Sigmoid colon (tissue), 7 donors: Measurements from ENCODE around the gene SULF2. TPM values are rescaled to one million over a fixed set of nuclear protein-coding genes. Genes with fewer than 3 reads are reported as not detected.

ENCODE experiments used
- DNase-seq: peaks from one replicate; pipeline ENCODE4 v3.0.0-alpha.2; 2019
- H3K27ac ChIP-seq, 4 donors: fragments of 200-600 bp; sonication (generic); one replicate each; pipeline ENCODE4 v1.5.1; 2016 to 2019; ENCODE audit warnings: mild to moderate bottlenecking in 1 of 4
- H3K27me3 ChIP-seq, 3 donors: fragments of 200-600 bp; sonication (generic); one replicate each; pipeline ENCODE4 v1.5.1; 2019; ENCODE audit warnings: mild to moderate bottlenecking in 1 of 3
- H3K36me3 ChIP-seq, 4 donors: fragments of 200-600 bp; sonication (generic); one replicate each; pipeline ENCODE4 v1.5.1; 2016 to 2019
- H3K4me1 ChIP-seq, 4 donors: fragments of 200-600 bp; sonication (generic); one replicate each; pipeline ENCODE4 v1.5.1; 2017 to 2019
- H3K4me3 ChIP-seq, 4 donors: fragments of 200-600 bp; sonication (generic); one replicate each; pipeline ENCODE4 v1.5.1; 2017 to 2019; ENCODE audit warnings: mild to moderate bottlenecking in 2 of 4, moderate library complexity in 1 of 4
- H3K9me3 ChIP-seq, 4 donors: fragments of 200-600 bp in 3 of 4; sonication (generic) in 3 of 4; one replicate each; pipeline versions ENCODE4 v1.5.1 to v1.6.1; 2013 to 2019
- EP300 ChIP-seq, 4 donors: sonication (generic); formaldehyde crosslinking; IDR thresholded peaks; one replicate each; pipeline ENCODE4 v1.6.1; 2017; ENCODE audit warnings: antibody characterized with exemption in 4 of 4
- POLR2A ChIP-seq, 2 donors: fragments of 450-650 bp; IDR thresholded peaks; one replicate each; pipeline ENCODE4 v1.6.1; 2016; ENCODE audit warnings: antibody characterized with exemption in 2 of 2, mild to moderate bottlenecking in 2 of 2, moderate library complexity in 2 of 2
- POLR2AphosphoS5 ChIP-seq, 4 donors: sonication (generic); formaldehyde crosslinking; IDR thresholded peaks; one replicate each; pipeline ENCODE4 v1.6.1; 2017; ENCODE audit warnings: antibody characterized with exemption in 4 of 4
- WGBS, 2 donors: extraction: QIAGEN DNeasy Blood & Tissue Kit; methylation state at CpG; one replicate each; pipeline ENCODE4 v1.1.7; 2013; 5-methylcytosine and 5-hydroxymethylcytosine counted together
- intact Hi-C: fragments of 100-400 bp; cut with DNase I; formaldehyde crosslinking; loops from one replicate; pipeline ENCODE4 v1.15.1; 2023
- polyA plus RNA-seq, 3 donors: library from polyadenylated mRNA; stranded (reverse); fragments of 200-250 nt; gene quantifications; one replicate each; pipeline ENCODE4 v1.2.3, GENCODE V29; 2013
- total RNA-seq, 4 donors: library from RNA; depleted of rRNA; stranded (reverse); fragments of >200 nt; gene quantifications; one replicate each; pipeline ENCODE4 v1.1.0, GENCODE V29; 2016
- TF ChIP-seq, protein P1 (sequence below), 4 experiments: fragments of 450-650 bp in 3 of 4; fragments of 200-600 bp in 1 of 4; IDR thresholded peaks; one replicate each; pipeline ENCODE4 v1.5.1; 2016 to 2019; ENCODE audit warnings: antibody characterized with exemption in 4 of 4, mild to moderate bottlenecking in 3 of 4, moderate library complexity in 2 of 4
- donor health status: healthy with polysubstance abuse.
- donor health status: Bipolar disorder and iron deficiency.
- donor health status: healthy.

SULF2 gene
- total and polyA plus RNA-seq, 7 donors, result 14.6 to 70.1 (median 28.2) TPM

DNA sequence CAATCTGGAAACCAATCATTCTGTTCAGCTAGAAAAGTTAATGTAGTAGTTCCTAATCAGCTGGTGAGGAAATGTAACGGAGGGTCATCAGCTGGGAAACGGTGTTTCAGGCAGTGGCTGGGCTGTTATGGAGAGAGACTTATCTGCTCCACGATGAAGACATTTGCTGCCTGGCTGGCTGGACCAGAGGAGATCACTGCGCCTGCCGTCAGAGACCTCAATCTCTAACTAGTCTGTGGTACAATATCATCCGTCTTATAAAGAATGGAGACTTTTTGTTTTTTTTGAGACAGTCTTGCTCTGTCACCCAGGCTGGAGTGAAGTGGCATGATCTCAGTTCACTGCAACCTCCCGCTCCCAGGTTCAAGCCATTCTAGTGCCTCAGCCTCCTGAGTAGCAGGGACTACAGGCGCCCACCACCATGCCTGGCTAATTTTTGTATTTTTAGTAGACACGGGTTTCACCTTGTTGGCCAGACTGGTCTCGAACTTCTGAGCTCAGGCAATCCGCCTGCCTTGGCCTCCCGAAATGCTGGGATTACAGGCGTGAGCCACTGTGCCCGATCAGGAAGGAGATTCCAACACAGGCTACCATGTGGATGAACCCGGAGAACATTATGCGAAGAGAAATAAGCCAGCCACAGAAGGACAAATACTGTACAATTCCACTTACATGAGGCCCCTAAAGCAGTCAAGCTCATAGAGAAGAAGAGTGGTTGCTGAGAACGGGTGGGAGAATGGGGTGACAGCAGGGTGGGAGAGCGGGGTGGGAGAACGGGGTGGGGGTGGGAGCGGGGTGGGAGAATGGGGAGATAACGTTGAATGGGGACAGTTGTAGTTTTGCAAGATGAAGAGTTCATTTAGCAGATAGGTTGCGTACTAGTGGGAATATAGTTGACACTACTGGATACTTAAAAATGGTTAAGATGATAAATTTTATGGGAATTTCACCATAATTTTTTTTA, 115.1 kb downstream of the SULF2 start:
- Histone ChIP-seq H3K36me3 (peaks cover 0 to 24% (median 1%) of the 10 kb centered on the region in 4 donors), H3K4me1 (no peaks in the 10 kb centered on the region), H3K27me3 (no peaks in the 10 kb centered on the region), H3K9me3 (no peaks in the 10 kb centered on the region), H3K4me3 (no peak overlapping the region), H3K27ac (no peak overlapping the region)
- no peak for DNase-seq
- 95% methylated on average over 22 of the region's 22 CpGs for WGBS, 2 donors
- TF ChIP-seq EP300 (IDR thresholded peaks at IDR 0.05) (no peak), POLR2AphosphoS5 (IDR thresholded peaks at IDR 0.05) (no peak), POLR2A (IDR thresholded peaks at IDR 0.05) (no peak)
- TF ChIP-seq, protein P1, sequence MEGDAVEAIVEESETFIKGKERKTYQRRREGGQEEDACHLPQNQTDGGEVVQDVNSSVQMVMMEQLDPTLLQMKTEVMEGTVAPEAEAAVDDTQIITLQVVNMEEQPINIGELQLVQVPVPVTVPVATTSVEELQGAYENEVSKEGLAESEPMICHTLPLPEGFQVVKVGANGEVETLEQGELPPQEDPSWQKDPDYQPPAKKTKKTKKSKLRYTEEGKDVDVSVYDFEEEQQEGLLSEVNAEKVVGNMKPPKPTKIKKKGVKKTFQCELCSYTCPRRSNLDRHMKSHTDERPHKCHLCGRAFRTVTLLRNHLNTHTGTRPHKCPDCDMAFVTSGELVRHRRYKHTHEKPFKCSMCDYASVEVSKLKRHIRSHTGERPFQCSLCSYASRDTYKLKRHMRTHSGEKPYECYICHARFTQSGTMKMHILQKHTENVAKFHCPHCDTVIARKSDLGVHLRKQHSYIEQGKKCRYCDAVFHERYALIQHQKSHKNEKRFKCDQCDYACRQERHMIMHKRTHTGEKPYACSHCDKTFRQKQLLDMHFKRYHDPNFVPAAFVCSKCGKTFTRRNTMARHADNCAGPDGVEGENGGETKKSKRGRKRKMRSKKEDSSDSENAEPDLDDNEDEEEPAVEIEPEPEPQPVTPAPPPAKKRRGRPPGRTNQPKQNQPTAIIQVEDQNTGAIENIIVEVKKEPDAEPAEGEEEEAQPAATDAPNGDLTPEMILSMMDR (IDR thresholded peaks at IDR 0.05), result no peak
- intact Hi-C loops, result no loop called here

DNA sequence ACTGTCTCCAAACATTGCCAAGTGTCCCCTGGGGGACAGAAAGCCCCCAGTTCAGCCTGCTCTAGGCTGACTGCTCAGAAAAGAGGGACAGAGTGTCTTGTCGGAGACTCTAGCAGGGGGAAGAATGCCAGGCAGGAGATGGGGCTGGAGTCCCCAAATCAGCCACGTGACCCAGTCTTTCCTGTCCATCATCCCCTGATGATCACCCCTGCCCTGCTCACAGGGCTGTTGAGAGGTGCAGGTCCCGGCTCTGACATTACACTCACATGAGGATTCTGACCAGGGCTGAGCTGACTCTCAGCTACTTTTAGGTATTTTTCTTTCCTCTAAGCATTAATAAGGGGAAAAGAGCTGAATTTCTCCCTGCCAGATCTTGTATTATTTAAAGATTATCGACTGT, 115.8 kb downstream of the SULF2 start:
- no peaks in the 10 kb centered on the region for H3K9me3 ChIP-seq
- intact Hi-C loops, result no loop called here
- H3K4me3 ChIP-seq, result no peak overlapping the region
- DNase-seq, result no peak
- no peak overlapping the region for H3K27ac ChIP-seq
- H3K36me3 ChIP-seq, result peaks cover 0 to 27% (median 1%) of the 10 kb centered on the region in 4 donors
- TF ChIP-seq POLR2A (IDR thresholded peaks at IDR 0.05), result no peak
- TF ChIP-seq EP300 (IDR thresholded peaks at IDR 0.05), result no peak
- TF ChIP-seq, protein P1 (IDR thresholded peaks at IDR 0.05), result no peak
- TF ChIP-seq POLR2AphosphoS5 (IDR thresholded peaks at IDR 0.05), result no peak
- H3K4me1 ChIP-seq, result no peaks in the 10 kb centered on the region
- H3K27me3 ChIP-seq, result no peaks in the 10 kb centered on the region
- 95 to 96% methylated on average over 4 of the region's 4 CpGs for WGBS, 2 donors

DNA sequence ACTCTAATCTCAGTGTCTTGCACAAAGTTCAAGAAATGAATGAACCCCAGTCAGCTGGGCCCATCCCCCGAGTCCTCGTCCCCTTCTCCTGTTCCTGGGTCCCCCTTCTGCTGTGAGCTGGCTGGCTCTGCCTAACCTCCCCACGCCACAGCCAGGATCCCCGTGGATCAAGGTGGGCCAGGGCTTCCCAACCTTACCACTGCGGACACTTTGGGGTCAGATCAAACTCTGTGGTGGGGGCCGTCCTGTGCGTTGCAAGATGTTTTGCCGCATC, 116.2 kb downstream of the SULF2 start:
- intact Hi-C loops, result no loop called here
- 97 to 98% methylated on average over 8 of the region's 8 CpGs for WGBS, 2 donors
- H3K4me1 ChIP-seq, result peaks cover 0 to 2% (median 2%) of the 10 kb centered on the region in 4 donors
- DNase-seq, result no peak
- H3K36me3 ChIP-seq, result peaks cover 0 to 23% (median under 1%) of the 10 kb centered on the region in 4 donors
- no peak overlapping the region for H3K4me3 ChIP-seq
- TF ChIP-seq POLR2A (IDR thresholded peaks at IDR 0.05) (no peak), EP300 (IDR thresholded peaks at IDR 0.05) (no peak), POLR2AphosphoS5 (IDR thresholded peaks at IDR 0.05) (no peak)
- TF ChIP-seq, protein P1 (IDR thresholded peaks at IDR 0.05), result no peak
- no peaks in the 10 kb centered on the region for H3K27me3 ChIP-seq
- H3K27ac ChIP-seq, result no peak overlapping the region
- no peaks in the 10 kb centered on the region for H3K9me3 ChIP-seq

- WGBS, 2 donors, result 92 to 95% methylated on average over 23 of the region's 23 CpGs
- Histone ChIP-seq H3K4me1 (peaks cover 0 to 7% (median 5%) of the 10 kb centered on the region in 4 donors), H3K9me3 (no peaks in the 10 kb centered on the region), H3K27ac (no peak overlapping the region), H3K27me3 (no peaks in the 10 kb centered on the region), H3K4me3 (no peak overlapping the region), H3K36me3 (peaks cover 0 to 18% (median 0%) of the 10 kb centered on the region in 4 donors)
- TF ChIP-seq POLR2AphosphoS5 (IDR thresholded peaks at IDR 0.05) (no peak), POLR2A (IDR thresholded peaks at IDR 0.05) (no peak)
- TF ChIP-seq, protein P1 (IDR thresholded peaks at IDR 0.05), result no peak
- no peak for DNase-seq
- intact Hi-C loops, result no loop called here
These were observed 116.7 kb downstream of the SULF2 start for GRCh38 chr20:47668313-47669151.
